K562 (cell line): ENCODE measurements around the gene ANKRD13B. TPM values are rescaled to one million over a fixed set of nuclear protein-coding genes. Genes with fewer than 3 reads are reported as not detected.

Experiments used
- BCOR ChIP-seq: fragments of 450-650 bp; IDR thresholded peaks from 2 replicates; pipeline ENCODE4 v1.6.1; 2016
- COPS2 ChIP-seq: fragments of 450-650 bp; conservative IDR thresholded peaks from 2 replicates; pipeline ENCODE4 v1.6.1; 2016; ENCODE audit warnings: mild to moderate bottlenecking, moderate library complexity
- E2F8 ChIP-seq: fragments of 450-650 bp; IDR thresholded peaks from 2 replicates; pipeline ENCODE4 v1.7.1; 2018; ENCODE audit warnings: mild to moderate bottlenecking, low read depth; ENCODE audit not compliant: partially characterized antibody
- MAFK ChIP-seq: IDR thresholded peaks from 2 replicates; pipeline ENCODE4 v1.6.1; 2011; ENCODE audit warnings: low read length, improper control_type of control experiment
- MGA ChIP-seq: fragments of 450-650 bp; IDR thresholded peaks from 2 replicates; pipeline ENCODE4 v1.6.1; 2016; ENCODE audit warnings: mild to moderate bottlenecking, moderate library complexity
- POLR2G ChIP-seq: fragments of 200-400 bp; formaldehyde crosslinking; IDR thresholded peaks from 2 replicates; pipeline ENCODE4 v1.6.1; 2017; ENCODE audit warnings: low read depth, mild to moderate bottlenecking, antibody characterized with exemption, low read length, moderate library complexity
- STAT5B ChIP-seq: fragments of 250-450 bp; sonication (Bioruptor Pico); IDR thresholded peaks from 2 replicates; pipeline ENCODE4 v1.8.0; 2021; ENCODE audit warnings: mild to moderate bottlenecking, inconsistent platforms
- THAP7 ChIP-seq: fragments of 250-450 bp; sonication (Bioruptor Pico); IDR thresholded peaks from 2 replicates; pipeline ENCODE4 v1.5.0; 2021
- U2AF2 ChIP-seq: fragments of 200-400 bp; formaldehyde crosslinking; optimal IDR thresholded peaks from 2 replicates; pipeline ENCODE3; 2017; ENCODE audit warnings: low read depth, mild to moderate bottlenecking, low read length
- ZBTB9 ChIP-seq: fragments of 450-650 bp; formaldehyde crosslinking; IDR thresholded peaks from 2 replicates; pipeline ENCODE4 v1.4.0; 2020; ENCODE audit warnings: mild to moderate bottlenecking, moderate library complexity
- polyA plus RNA-seq, 8 experiments: library from polyadenylated mRNA; depleted of rRNA in 4 of 8; stranded (reverse) in 5 of 8; unstranded in 3 of 8; fragments of >200 nt; fragmentation: Nextera tagmentation in 2 of 8; fragmentation: Illumina TruSeq in 1 of 8; extraction: Ambion mirVana in 2 of 8; extraction: Trizol in 1 of 8; gene quantifications; 2 replicates each; pipeline versions ENCODE4 v1.2.1 to v1.2.3, GENCODE V29; 2011 to 2014; ENCODE audit warnings: inconsistent platforms in 1 of 8, missing spikeins in 1 of 8
- total RNA-seq, 7 experiments: library from RNA; depleted of rRNA in 6 of 7; stranded (reverse); fragments of >200 nt in 6 of 7; fragmentation: Illumina TruSeq in 2 of 7; extraction: Trizol in 2 of 7; gene quantifications; 2 replicates each; pipeline versions ENCODE4 v1.2.1 to v1.2.3, GENCODE V29; 2011 to 2021; ENCODE audit warnings: low replicate concordance in 1 of 7

ANKRD13B gene
- total and polyA plus RNA-seq, 9 of the 15 experiments (the other 6 are each of a cell fraction or from before 2014, with no cell fraction given): 0.15 to 28.1 (median 4.6) TPM

- TF ChIP-seq ZBTB9 (CRISPR knock-in tag) (no peak), POLR2G (peak; percentile 6), STAT5B (CRISPR knock-in tag) (no peak), MAFK (no peak), MGA (no peak), U2AF2 (no peak), BCOR (0 out of 2 replicates have a peak, but pooled peaks have one; percentile 13), COPS2 (no peak), E2F8 (no peak), THAP7 (no peak)
Measured at GRCh38 chr17:29591737-29592608, 959 bp upstream of the ANKRD13B start (continued).
